Omental fat pad (tissue), 4 donors: Measurements from ENCODE around the gene HSP90AB1. TPM values are rescaled to one million over a fixed set of nuclear protein-coding genes. Genes with fewer than 3 reads are reported as not detected.
A peak's percentile ranks its signal among the peaks of the same experiment; 100 is the strongest.

Experiments used
- ATAC-seq: fragments of 150-250 bp; one replicate; pipeline ENCODE4 v1.9.1; 2016; ENCODE audit warnings: mild to moderate bottlenecking, moderate library complexity; ENCODE audit not compliant: low FRiP score
- DNase-seq: peaks from one replicate; pipeline ENCODE4 v3.0.0-alpha.2; 2019; ENCODE audit warnings: low spot score
- total RNA-seq, 4 donors: library from RNA; depleted of rRNA; stranded (reverse); fragments of >200 nt; gene quantifications; one replicate each; pipeline ENCODE4 v1.1.0, GENCODE V29; 2016
- TF ChIP-seq, protein P1 (sequence below), 3 donors: fragments of 450-650 bp; IDR thresholded peaks; one replicate each; pipeline ENCODE4 v1.5.1; 2016 to 2017; ENCODE audit warnings: antibody characterized with exemption in 3 of 3, mild to moderate bottlenecking in 3 of 3, moderate library complexity in 2 of 3

HSP90AB1 gene
- total RNA-seq, 4 donors from 2014 or later = 553 to 1,198 (median 846) TPM

DNA sequence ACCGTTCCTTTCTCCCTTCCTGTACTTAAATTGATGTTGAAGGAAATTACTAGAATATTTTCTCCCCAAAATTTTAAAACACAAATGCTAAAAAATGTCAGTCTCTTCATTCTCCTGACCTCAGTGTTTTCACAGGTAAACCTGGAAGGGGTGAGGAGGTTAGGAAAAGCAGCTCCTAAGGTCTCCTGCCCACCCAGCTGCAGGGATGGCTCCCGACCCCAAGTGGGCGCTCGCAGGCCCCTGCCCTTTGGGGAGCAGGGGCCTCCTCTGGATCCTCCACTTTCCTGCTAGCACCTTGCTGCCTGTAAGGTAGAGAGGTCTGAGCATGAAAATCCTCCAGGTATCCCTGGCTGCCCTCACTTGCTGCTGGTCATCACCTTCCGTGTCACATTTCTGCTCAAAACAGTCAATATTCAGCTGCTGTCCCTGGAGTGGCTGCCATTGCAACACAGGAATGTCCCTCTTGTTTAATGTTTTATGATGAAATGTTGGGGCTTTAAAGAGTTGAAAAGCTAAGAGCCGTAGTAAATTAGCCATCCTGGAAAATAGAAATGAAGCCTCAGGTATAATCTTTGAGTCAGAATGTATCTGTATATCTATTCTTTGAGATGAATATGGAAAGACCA, 10.9 kb upstream of the HSP90AB1 start:
- TF ChIP-seq, protein P1, sequence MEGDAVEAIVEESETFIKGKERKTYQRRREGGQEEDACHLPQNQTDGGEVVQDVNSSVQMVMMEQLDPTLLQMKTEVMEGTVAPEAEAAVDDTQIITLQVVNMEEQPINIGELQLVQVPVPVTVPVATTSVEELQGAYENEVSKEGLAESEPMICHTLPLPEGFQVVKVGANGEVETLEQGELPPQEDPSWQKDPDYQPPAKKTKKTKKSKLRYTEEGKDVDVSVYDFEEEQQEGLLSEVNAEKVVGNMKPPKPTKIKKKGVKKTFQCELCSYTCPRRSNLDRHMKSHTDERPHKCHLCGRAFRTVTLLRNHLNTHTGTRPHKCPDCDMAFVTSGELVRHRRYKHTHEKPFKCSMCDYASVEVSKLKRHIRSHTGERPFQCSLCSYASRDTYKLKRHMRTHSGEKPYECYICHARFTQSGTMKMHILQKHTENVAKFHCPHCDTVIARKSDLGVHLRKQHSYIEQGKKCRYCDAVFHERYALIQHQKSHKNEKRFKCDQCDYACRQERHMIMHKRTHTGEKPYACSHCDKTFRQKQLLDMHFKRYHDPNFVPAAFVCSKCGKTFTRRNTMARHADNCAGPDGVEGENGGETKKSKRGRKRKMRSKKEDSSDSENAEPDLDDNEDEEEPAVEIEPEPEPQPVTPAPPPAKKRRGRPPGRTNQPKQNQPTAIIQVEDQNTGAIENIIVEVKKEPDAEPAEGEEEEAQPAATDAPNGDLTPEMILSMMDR (IDR thresholded peaks at IDR 0.05) = no peak
- DNase-seq = no peak
- ATAC-seq = no peak

DNA sequence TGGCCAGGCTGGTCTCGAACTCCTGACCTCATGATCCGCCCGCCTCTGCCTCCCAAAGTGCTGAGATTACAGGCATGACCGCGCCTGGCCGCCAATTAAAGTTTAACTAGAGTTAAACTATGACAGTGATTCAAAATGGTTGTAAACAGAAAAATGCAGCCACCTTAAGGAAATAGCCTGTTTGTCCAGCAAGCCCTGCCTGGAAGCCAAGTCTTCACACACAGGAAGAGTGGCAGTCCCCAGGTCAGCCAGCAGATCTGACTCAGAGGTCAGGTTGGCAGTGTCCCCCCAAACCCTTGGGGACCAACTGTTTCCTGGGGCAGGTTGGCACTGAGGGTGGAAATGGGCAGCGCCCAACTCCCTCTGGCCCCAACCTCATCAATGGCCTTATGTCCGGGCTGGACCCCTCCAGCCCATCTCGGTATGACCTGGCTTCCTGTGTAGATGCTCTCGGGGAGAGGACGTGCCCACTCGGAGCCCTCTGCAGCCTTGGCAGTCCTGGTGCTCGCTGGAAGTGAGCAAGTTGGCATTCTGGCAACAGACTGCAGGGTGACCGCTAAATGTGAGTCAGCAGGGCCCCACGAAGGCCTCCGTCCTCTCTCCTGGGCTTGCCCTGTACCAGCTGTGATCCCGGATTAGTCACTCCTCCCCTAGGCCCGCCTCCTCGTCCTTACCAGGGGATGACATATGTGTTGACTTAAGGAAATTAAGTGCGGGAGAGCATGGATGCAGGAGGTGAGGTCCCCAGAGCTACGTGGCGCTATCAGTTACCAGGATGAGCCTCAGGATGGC, 9.7 kb upstream of the HSP90AB1 start:
- ATAC-seq (peak; percentile 93), DNase-seq (peak; percentile 87)
- TF ChIP-seq, protein P1 (IDR thresholded peaks at IDR 0.05) = no peak

DNA sequence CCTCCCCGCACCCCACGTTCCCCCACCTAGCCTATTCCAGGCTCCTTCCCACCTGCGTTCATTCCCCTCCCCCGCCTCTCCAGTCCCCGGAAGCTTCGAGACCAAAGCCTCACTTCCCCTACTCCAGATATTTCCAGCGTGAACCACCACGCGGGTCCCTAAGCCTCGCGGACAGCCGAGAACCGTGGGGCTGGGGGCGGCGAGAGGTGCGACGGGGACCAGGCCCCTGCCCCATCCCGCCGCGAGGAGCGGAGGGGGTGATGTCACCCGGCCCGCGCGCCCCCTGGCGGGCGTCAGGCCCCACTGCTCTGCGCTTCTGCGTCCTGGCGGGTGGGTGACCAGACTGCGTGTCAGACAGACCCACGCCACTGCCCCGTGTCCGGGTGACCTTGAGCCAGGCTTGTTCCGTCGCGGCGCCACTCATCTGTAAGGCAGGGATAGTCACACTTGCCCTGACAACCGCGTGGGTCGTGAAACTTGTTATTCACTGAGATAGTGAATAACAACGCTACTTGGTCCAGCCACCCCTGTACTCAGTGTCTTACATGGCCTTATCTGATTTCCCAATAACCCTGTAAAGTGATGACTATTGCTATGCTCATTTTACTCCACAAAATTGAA, 9.0 kb upstream of the HSP90AB1 start:
- TF ChIP-seq, protein P1 (IDR thresholded peaks at IDR 0.05) = peak in 2 of 3 donors; percentile 76 to 99
- ATAC-seq (peak; percentile 82), DNase-seq (peak; percentile 77)

DNA sequence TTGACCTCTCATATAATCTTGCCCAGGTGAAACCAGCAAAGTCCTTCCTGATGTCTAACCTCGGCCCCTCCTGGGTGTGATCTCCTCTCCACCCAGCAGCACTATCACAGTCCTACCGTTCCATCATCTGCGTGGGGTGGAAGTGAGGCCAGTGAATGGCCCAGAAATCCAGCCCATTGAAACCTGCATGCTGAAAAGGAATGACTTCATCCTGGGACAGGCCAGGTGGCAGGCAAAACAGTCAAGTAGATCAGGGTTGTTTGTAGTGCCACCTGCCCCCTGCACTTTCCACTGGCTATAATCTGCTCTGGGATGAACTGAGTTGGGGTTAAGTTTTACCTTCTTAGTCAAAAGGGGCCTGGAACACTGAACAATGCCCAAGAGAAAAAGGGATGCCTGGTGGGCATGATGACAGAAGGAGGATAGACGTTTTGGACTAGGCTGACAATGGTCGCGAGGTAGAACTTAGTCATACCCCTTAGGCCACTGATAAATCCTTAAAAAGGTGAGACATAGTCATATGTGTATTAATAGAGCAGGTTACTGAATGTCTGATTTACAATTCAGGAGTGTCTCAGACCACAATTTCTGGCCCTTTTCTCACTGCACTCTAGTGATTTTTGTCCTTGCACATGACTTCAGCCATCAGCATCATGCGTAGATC, 8.1 kb upstream of the HSP90AB1 start:
- TF ChIP-seq, protein P1 (IDR thresholded peaks at IDR 0.05) = no peak
- ATAC-seq (no peak), DNase-seq (no peak)

DNA sequence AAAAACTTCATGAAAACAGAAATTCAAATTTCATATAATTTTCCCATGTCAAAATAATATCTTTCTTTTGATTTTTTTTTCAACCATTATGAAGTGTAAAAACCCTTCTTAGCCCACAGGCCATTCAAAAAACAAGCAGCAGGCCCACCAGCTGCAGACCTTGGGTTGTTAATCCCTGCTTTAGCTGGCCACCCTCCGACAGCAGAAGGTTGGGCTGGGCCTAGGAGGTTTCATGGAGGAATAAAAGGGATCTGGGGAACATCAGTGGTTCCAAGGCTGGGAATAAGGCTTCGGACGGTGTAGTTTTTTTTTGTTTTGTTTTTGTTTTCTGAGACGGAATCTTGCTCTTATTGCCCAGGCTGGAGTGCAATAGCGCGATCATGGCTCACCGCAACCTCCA, 3.6 kb upstream of the HSP90AB1 start:
- TF ChIP-seq, protein P1 (IDR thresholded peaks at IDR 0.05) = no peak
- ATAC-seq (no peak), DNase-seq (no peak)

DNA sequence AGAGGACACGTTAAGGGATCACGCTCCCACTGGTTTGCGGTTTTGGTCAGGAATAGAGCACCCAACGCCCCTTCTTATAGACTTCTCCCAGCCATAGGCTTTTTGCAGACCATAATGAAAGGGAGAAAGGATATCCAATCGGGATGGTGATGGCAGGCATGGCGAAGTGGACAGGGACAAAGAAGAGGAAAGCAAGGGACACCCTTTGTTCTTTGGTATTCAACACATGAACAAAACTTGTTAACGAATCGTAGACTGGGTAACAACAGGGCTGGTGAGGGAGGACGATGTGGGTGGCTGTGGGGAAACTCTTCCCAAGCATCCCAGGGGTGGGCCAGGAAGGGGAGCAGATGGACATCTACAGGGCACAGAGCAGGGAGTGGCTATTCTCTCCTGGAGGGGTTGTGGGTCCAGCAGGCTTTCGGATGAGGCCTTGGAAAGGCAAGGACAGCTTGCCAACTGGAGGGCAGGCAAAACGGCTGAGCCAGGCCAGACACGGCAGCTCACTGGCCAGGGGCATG, 1.4 kb upstream of the HSP90AB1 start:
- DNase-seq (no peak), ATAC-seq (peak; percentile 0)
- TF ChIP-seq, protein P1 (IDR thresholded peaks at IDR 0.05) = no peak
